H1 (cell line): ENCODE measurements around the gene RASGEF1C. TPM values are rescaled to one million over a fixed set of nuclear protein-coding genes. Genes with fewer than 3 reads are reported as not detected.

ENCODE experiments used
- ATF2 ChIP-seq: IDR thresholded peaks from 2 replicates; pipeline ENCODE4 v1.6.1; 2012; ENCODE audit warnings: low read length, inconsistent platforms
- CBX5 ChIP-seq: fragments of 300-800, 300-1000 bp; sonication (generic); IDR thresholded peaks from 2 replicates; pipeline ENCODE4 v1.7.1; 2016; ENCODE audit warnings: antibody characterized with exemption, low read length, low read depth
- CEBPB ChIP-seq: IDR thresholded peaks from 2 replicates; pipeline ENCODE4 v1.6.1; 2012; ENCODE audit warnings: low read depth, low read length
- CHD1 ChIP-seq: IDR thresholded peaks from 2 replicates; pipeline ENCODE4 v1.6.1; 2012; ENCODE audit warnings: low read depth, low read length, improper control_type of control experiment
- CTBP2 ChIP-seq: IDR thresholded peaks from 2 replicates; pipeline ENCODE4 v1.7.0; 2011; ENCODE audit warnings: borderline replicate concordance, mild to moderate bottlenecking, moderate library complexity, mixed read lengths, low read length; ENCODE audit not compliant: insufficient read depth, insufficient read length
- EGR1 ChIP-seq: IDR thresholded peaks from 2 replicates; pipeline ENCODE4 v1.6.1; 2011; ENCODE audit warnings: low read depth, low read length, borderline replicate concordance
- GABPA ChIP-seq: IDR thresholded peaks from 2 replicates; pipeline ENCODE4 v1.6.1; 2011; ENCODE audit warnings: mild to moderate bottlenecking, low read length, moderate library complexity, borderline replicate concordance; ENCODE audit not compliant: insufficient read depth
- HDAC6 ChIP-seq: IDR thresholded peaks from one replicate; pipeline ENCODE4 v1.7.1; 2012; ENCODE audit warnings: low read depth, mild to moderate bottlenecking, inconsistent platforms, low read length, moderate library complexity
- MAFK ChIP-seq: IDR thresholded peaks from 2 replicates; pipeline ENCODE4 v1.6.1; 2012; ENCODE audit warnings: low read depth, mild to moderate bottlenecking, improper control_type of control experiment, low read length
- NANOG ChIP-seq: IDR thresholded peaks from 2 replicates; pipeline ENCODE4 v1.6.1; 2011; ENCODE audit warnings: low read length, low read depth, mild to moderate bottlenecking, inconsistent platforms; ENCODE audit not compliant: insufficient read depth, poor library complexity, severe bottlenecking
- SIRT6 ChIP-seq: IDR thresholded peaks from one replicate; pipeline ENCODE4 v1.7.1; 2012; ENCODE audit warnings: low read length, inconsistent platforms
- TAF7 ChIP-seq: optimal IDR thresholded peaks from 2 replicates; pipeline ENCODE3; 2011; ENCODE audit warnings: low read depth, mild to moderate bottlenecking, inconsistent platforms, low read length, moderate library complexity, borderline replicate concordance
- USF2 ChIP-seq: IDR thresholded peaks from 2 replicates; pipeline ENCODE4 v1.6.1; 2011; ENCODE audit warnings: low read length, improper control_type of control experiment
- polyA plus RNA-seq, 7 experiments: library from polyadenylated mRNA; depleted of rRNA in 3 of 7; stranded (reverse) in 5 of 7; unstranded in 2 of 7; fragments of >200 nt in 5 of 7; fragments of 200-250 nt in 2 of 7; gene quantifications; 1 replicate in 5 of 7; 2 replicates in 1 of 7; 4 replicates in 1 of 7; pipeline versions ENCODE4 v1.2.1 to v1.2.3, GENCODE V29; 2011 to 2013; ENCODE audit warnings: missing spikeins in 2 of 7, mixed read lengths in 2 of 7
- total RNA-seq: library from RNA; stranded (reverse); fragmentation: NEBNext Ultra II Directional; extraction: Animal tissue kit (Norgen Biotek cat#: 25700); gene quantifications from 2 replicates; pipeline ENCODE4 v1.2.1, GENCODE V29; 2021

RASGEF1C gene
- total and polyA plus RNA-seq, 2 of the 8 experiments (the other 6 are each of a cell fraction or from before 2014, with no cell fraction given): 0.26 to 0.61 TPM

GRCh38 chr5:180130876-180131740 is 77.9 kb downstream of the RASGEF1C start (continued):
- TF ChIP-seq USF2: no peak
- no peak for TF ChIP-seq CTBP2
- TF ChIP-seq ATF2: no peak
- no peak for TF ChIP-seq GABPA
- TF ChIP-seq CEBPB: no peak
- no peak for TF ChIP-seq EGR1
- TF ChIP-seq TAF7: no peak
- TF ChIP-seq CBX5: no peak
- TF ChIP-seq NANOG: no peak
- TF ChIP-seq HDAC6: no peak
- no peak for TF ChIP-seq SIRT6
- TF ChIP-seq CHD1: no peak
- TF ChIP-seq MAFK: no peak
